GM19463 (cell line): ENCODE measurements around the gene VAV2.

Source experiments
- ATAC-seq: cut with Tn5 transposase; IDR thresholded peaks from one replicate; pipeline ENCODE4 v1.9.1; 2021; ENCODE audit warnings: mild to moderate bottlenecking, moderate library complexity; ENCODE audit not compliant: unreplicated experiment

The VAV2 gene

GRCh38 chr9:133804199-133804598 lies 187.9 kb downstream of the VAV2 start:
- no peak for ATAC-seq

- no peak for ATAC-seq
Observed at GRCh38 chr9:133803745-133804144, 188.4 kb downstream of the VAV2 start.

- no peak for ATAC-seq
Observed at GRCh38 chr9:133803028-133803585, 189.0 kb downstream of the VAV2 start.

GRCh38 chr9:133801739-133802138 lies 190.4 kb downstream of the VAV2 start:
- no peak for ATAC-seq

GRCh38 chr9:133800266-133800665 lies 191.9 kb downstream of the VAV2 start:
- ATAC-seq, result no peak

GRCh38 chr9:133799716-133800115 lies 192.4 kb downstream of the VAV2 start:
- no peak for ATAC-seq

GRCh38 chr9:133799106-133799505 lies 193.0 kb downstream of the VAV2 start:
- ATAC-seq, result no peak

- ATAC-seq, result no peak
Observed at GRCh38 chr9:133798160-133798559, 194.0 kb downstream of the VAV2 start.

GRCh38 chr9:133797406-133798105 lies 194.6 kb downstream of the VAV2 start:
- no peak for ATAC-seq

- no peak for ATAC-seq
Observed at GRCh38 chr9:133796562-133796961, 195.6 kb downstream of the VAV2 start.

- no peak for ATAC-seq
Observed at GRCh38 chr9:133795049-133795448, 197.1 kb downstream of the VAV2 start.

- no peak for ATAC-seq
Observed at GRCh38 chr9:133794016-133794760, 197.9 kb downstream of the VAV2 start.

- no peak for ATAC-seq
Observed at GRCh38 chr9:133793471-133793870, 198.7 kb downstream of the VAV2 start.

- ATAC-seq, result no peak
Observed at GRCh38 chr9:133792721-133793470, 199.2 kb downstream of the VAV2 start.

GRCh38 chr9:133791735-133792649 lies 200.1 kb downstream of the VAV2 start:
- ATAC-seq, result no peak

- no peak for ATAC-seq
Observed at GRCh38 chr9:133791069-133791468, 201.1 kb downstream of the VAV2 start.

GRCh38 chr9:133789778-133790177 lies 202.3 kb downstream of the VAV2 start:
- no peak for ATAC-seq

- no peak for ATAC-seq
Observed at GRCh38 chr9:133788819-133789717, 203.1 kb downstream of the VAV2 start.

- ATAC-seq, result no peak
Observed at GRCh38 chr9:133788045-133788818, 203.9 kb downstream of the VAV2 start.
